ENCODE results near the gene PDXK. TPM values are rescaled to one million over a fixed set of nuclear protein-coding genes. Genes with fewer than 3 reads are reported as not detected.

The PDXK gene
- total RNA-seq, 3 donors from 2014 or later: 51.5 to 79.2 (median 65.6) TPM

- intact Hi-C loops (cut with DNase I; ENCODE audit: low total_unique reads): loop anchor here (10.0 kb wide), 1 partner anchor 73 kb away; no protein-coding TSS in a partner anchor
These were observed 78.5 kb downstream of the PDXK start for GRCh38 chr21:43797415-43797814.

GRCh38 chr21:43797925-43798715, 79.2 kb downstream of the PDXK start:
- Histone ChIP-seq H3K4me3 (no peak overlapping the region), H3K27me3 (no peaks in the 10 kb centered on the region), H3K27ac (no peak overlapping the region), H3K9me3 (no peaks in the 10 kb centered on the region), H3K4me1 (no peaks in the 10 kb centered on the region), H3K36me3 (peaks cover 16% of the 10 kb centered on the region)
- DNase-seq (ENCODE audit: low spot score in 2 of 2): no peak
- no peak for TF ChIP-seq CTCF (IDR thresholded peaks at IDR 0.05)
- no peak for TF ChIP-seq POLR2AphosphoS5 (IDR thresholded peaks at IDR 0.05)
- no peak for TF ChIP-seq POLR2A (IDR thresholded peaks at IDR 0.05)
- intact Hi-C loops (cut with DNase I; ENCODE audit: low total_unique reads): loop anchor here (10.0 kb wide), 1 partner anchor 73 kb away; no protein-coding TSS in a partner anchor

More at GRCh38 chr21:43797415-43797814, 78.5 kb downstream of the PDXK start:
- Histone ChIP-seq H3K27ac (no peak overlapping the region), H3K4me1 (no peaks in the 10 kb centered on the region), H3K27me3 (no peaks in the 10 kb centered on the region), H3K4me3 (no peak overlapping the region), H3K9me3 (no peaks in the 10 kb centered on the region), H3K36me3 (peaks cover 16% of the 10 kb centered on the region)
- TF ChIP-seq POLR2A (IDR thresholded peaks at IDR 0.05) (no peak), POLR2AphosphoS5 (IDR thresholded peaks at IDR 0.05) (no peak), CTCF (IDR thresholded peaks at IDR 0.05) (no peak)
- DNase-seq (ENCODE audit: low spot score in 2 of 2): no peak

GRCh38 chr21:43799301-43799840, 80.4 kb downstream of the PDXK start:
- TF ChIP-seq CTCF (IDR thresholded peaks at IDR 0.05): no peak
- no peak for TF ChIP-seq POLR2AphosphoS5 (IDR thresholded peaks at IDR 0.05)
- no peak for TF ChIP-seq POLR2A (IDR thresholded peaks at IDR 0.05)
- Histone ChIP-seq H3K27ac (no peak overlapping the region), H3K4me3 (no peak overlapping the region), H3K27me3 (no peaks in the 10 kb centered on the region), H3K36me3 (peaks cover 13% of the 10 kb centered on the region), H3K9me3 (no peaks in the 10 kb centered on the region), H3K4me1 (no peaks in the 10 kb centered on the region)
- no peak for DNase-seq (ENCODE audit: low spot score in 2 of 2)
- intact Hi-C loops (cut with DNase I; ENCODE audit: low total_unique reads): loop anchor here (10.0 kb wide), 1 partner anchor 75 kb away; no protein-coding TSS in a partner anchor

GRCh38 chr21:43800124-43800523, 81.2 kb downstream of the PDXK start:
- no peaks in the 10 kb centered on the region for H3K27me3 ChIP-seq
- peaks cover 13% of the 10 kb centered on the region for H3K36me3 ChIP-seq
- no peaks in the 10 kb centered on the region for H3K9me3 ChIP-seq
- DNase-seq (ENCODE audit: low spot score in 2 of 2): no peak
- no peaks in the 10 kb centered on the region for H3K4me1 ChIP-seq
- TF ChIP-seq CTCF (IDR thresholded peaks at IDR 0.05): no peak
- TF ChIP-seq POLR2AphosphoS5 (IDR thresholded peaks at IDR 0.05): no peak
- no peak for TF ChIP-seq POLR2A (IDR thresholded peaks at IDR 0.05)
- intact Hi-C loops (cut with DNase I; ENCODE audit: low total_unique reads): no loop called here
- H3K4me3 ChIP-seq: no peak overlapping the region
- no peak overlapping the region for H3K27ac ChIP-seq

- no peak overlapping the region for H3K4me3 ChIP-seq
- intact Hi-C loops (cut with DNase I; ENCODE audit: low total_unique reads): no loop called here
- no peaks in the 10 kb centered on the region for H3K27me3 ChIP-seq
- TF ChIP-seq CTCF (IDR thresholded peaks at IDR 0.05): no peak
- H3K9me3 ChIP-seq: no peaks in the 10 kb centered on the region
- no peak for DNase-seq (ENCODE audit: low spot score in 2 of 2)
- peaks cover 13% of the 10 kb centered on the region for H3K36me3 ChIP-seq
- H3K27ac ChIP-seq: no peak overlapping the region
- H3K4me1 ChIP-seq: no peaks in the 10 kb centered on the region
These were observed 81.6 kb downstream of the PDXK start for GRCh38 chr21:43800566-43800965.

Data from breast epithelium (tissue), 4 donors.